UCSD-AML1 (cell line): ENCODE measurements around the gene SEC14L1.
"Not testable (repeated sequence)": the region's sequence is repeated elsewhere in the genome, so short reads cannot be mapped to it uniquely, and the experiment has no call there.

ENCODE experiments used
- DNase-seq: peaks from one replicate; lab custom pipeline; 2025; ENCODE audit not compliant: unreplicated experiment; lab: John Stamatoyannopoulos, UW

SEC14L1 gene

DNA sequence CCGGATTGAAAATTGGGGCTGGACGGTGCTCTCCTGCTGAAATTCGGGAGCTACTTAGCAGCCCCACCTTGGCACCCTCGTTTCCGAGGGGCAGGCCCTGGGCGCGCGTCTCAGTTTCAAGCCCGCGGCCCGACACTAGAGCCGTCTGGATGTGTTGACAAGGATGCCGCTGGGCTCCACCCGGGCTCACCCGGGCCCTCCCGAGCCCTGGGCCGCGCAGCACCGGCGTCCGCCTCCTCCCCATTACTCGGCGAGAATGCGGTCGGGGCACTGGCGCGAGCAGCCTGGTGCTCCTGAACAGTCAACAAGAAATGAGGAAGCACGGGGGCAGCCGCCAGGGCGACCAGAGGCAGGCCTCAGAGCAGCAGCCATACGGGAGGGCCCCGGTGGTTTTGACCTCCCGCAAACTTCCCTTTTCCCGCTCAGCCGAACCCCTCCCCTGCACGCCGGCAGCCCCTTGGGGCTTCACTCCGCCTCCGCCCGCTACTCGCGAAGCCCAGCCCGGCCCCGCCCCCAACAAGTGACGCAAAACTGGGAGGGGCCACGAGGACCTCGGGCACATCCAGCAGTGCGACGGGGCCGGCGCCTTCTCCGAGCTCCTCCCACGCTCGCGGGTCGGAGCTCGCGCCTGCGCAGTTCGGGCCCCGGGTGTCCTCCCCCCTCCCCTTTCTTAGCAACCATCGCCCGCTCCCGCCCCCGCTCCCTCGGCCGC is 447 bp upstream of the SEC14L1 start:
- peak; percentile 100 for DNase-seq

DNA sequence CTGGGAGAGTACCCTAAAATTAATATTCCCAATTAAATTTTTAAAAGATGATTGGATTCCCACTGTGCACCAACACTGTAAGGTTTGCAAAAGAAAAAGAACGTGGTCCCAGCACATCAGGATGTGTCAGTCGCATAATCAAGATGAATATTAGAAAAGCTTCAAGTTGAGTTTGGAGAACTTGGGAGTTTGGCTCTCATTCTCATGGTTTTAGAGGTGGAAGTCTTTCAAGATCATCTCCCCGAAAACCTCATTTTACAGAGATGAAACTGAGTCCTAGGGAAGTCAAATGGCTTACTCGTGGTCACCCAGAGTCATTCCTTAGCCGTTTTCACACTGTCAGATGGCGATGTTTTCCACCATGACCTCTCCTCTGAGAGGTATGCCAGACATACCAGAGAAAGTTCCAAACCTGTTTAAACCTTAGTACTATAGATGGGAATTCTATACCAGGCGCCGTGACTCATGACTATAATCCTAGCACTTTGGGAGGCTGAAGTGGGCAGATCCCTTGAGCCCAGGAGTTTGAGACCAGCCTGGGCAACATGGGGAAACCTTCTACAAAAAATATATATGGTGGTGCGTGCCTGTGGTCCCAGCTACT is 1.2 kb downstream of the SEC14L1 start:
- no peak for DNase-seq

DNA sequence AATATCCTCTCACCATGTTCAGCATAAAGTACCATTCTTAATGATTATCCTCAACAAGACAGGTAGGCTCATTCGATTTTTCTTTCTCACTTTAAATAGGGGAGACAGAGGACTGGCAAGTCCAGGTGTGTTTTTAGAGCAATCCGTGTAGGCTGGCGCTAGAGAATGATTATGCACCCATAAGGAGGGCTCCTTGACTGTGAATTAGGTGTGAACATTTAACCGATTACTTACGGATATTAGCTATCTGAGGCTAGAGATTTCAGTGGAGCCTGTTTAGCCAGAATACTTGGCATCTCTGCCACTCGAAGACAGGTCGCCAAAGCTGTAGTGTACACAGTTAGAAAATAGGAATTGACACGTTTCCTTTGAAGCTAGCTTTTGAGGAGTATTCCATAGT is 1.9 kb downstream of the SEC14L1 start:
- DNase-seq, result no peak

GRCh38 chr17:77143306-77143705 is 2.5 kb downstream of the SEC14L1 start:
- no peak for DNase-seq

DNA sequence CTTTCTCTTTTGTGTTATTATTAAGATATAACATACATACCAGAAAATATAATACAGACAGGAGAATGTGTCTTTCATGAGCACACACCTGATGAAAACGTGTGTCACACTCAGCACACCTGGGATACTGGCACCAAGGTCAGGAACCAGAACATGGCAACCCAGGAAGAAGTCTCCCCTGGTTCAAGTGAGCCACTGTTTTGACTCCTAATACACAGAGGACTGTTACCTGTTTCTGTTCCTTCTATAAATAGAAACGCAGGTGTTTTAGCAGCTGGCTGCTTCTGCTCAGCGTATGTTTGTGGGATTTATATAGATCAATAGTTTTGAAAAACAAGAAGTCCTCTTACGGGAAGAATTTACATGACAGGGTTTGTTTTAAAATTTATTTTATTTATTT is 3.5 kb downstream of the SEC14L1 start:
- no peak for DNase-seq

DNA sequence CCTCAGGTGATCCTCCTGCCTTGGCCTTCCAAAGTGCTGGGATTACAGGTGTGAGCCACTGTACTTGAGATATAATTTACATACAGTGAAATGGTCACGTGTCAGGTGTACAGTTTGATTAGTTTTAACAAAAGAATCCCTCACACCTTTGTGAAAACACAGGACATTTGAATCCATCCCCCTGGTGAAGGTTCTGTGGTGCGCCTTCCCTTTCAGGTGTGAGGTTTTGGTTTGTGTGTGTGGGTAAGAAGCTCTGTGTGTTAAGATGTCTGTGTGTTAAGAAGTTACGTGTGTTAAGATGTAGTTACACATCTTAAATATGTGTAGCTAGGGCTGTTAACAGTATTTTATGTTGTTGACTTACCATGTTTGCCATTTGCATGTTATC is 4.4 kb downstream of the SEC14L1 start:
- no peak for DNase-seq

GRCh38 chr17:77145612-77146245 is 5.0 kb downstream of the SEC14L1 start:
- DNase-seq, result no peak

DNA sequence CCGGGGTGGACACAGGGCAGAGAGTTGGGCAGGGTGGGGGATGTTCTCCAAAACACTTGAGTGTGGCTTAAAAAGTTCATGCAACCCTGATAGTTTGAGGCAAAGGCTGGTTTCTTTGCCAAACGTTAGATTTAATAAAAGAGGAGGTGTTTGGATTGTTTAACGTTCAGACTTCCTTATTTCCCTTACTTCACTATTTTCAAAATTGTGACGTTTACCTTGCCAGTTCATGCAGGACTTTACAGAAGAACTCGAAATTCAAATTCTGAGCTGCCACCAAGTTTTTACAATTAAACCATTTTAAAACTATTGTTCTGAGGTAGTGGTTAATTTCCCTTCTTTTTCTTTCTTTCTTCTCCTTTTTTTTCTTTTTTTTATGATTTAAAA is 5.5 kb downstream of the SEC14L1 start:
- DNase-seq, result no peak

- no peak for DNase-seq
Measured at GRCh38 chr17:77146882-77147281, 6.1 kb downstream of the SEC14L1 start.

DNA sequence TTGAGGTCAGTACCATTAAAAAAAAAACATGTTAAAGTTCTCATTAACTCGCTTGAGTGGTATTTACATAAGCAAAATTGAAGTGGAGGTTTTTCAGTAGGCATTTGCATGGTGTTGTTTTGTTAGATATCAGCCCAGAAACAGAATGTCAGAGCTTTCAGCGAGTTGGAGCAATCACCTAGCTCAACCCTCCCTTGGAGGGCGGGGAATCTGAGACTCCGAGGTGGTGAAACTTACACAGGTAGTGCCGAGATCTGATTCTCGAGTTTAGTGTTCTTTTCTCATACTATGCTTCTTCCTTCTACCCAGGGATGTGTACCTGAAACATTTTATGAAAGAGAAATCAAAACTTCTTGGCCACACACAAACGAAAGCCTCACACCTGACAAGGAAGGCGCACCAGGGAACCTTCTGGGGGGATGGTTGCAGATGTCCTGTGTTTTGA is 6.6 kb downstream of the SEC14L1 start:
- no peak for DNase-seq

DNA sequence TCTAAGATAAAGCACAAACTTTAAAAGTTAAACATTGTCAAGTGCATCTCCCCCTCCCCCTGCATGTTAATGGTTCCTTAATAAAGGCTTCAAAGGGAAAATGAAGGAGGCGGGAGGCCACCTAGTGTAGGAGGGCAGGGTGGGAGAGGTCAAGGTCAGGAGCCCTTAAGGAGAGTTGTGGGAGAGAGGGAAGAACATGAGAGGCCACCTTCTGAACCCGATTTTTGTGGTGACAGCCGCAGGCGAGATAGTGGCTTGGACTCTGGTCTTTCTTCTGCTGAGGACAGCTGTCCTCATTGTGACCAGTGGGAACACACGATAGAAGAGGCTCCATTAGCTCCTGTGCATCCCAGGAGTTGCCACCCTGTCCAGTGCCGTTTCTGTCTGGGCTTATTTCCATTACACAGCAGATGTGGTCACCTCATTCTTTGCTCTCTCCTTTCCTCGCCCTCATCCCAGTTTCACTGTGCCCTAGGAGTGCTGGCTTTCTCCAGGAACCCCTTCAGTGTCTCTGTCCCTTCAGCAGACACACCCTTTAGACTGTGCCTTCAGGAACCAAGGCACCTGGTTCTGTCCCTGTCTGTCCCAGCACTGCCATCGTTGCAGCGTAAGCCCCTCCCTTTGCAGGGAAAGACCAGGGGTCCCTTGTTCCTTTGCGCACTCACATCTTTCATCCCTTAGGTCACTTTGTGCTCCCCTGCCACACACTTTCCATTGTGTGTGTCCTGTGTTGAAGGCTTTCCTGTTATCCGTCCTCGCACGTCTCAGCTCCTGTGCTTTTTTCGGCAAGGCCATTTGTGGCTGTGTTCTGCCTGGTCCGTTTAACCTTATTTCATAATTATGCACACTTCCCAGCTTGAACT is 7.5 kb downstream of the SEC14L1 start:
- no peak for DNase-seq

- DNase-seq, result no peak
Measured at GRCh38 chr17:77148940-77149510, 8.3 kb downstream of the SEC14L1 start.

GRCh38 chr17:77150196-77150595 is 9.4 kb downstream of the SEC14L1 start:
- DNase-seq, result no peak

GRCh38 chr17:77151186-77151585 is 10.4 kb downstream of the SEC14L1 start:
- DNase-seq, result no peak

DNA sequence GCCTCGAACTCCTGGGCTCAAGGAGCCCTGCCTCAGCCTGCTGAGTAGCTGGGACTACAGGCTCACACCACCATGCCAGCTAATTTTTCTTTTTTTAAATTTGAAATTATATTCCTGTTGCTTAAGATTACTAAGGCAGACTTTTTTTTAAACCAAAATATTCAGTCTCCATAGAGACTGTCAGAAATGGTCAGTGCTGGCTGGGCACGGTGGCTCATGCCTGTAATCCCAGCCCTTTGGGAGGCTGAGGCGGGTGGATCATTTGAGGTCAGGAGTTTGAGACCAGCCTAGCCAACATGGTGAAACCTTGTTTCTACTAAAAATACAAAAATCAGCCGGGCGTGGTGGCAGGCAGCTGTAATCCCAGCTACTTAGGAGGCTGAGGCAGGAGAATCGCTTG is 11.3 kb downstream of the SEC14L1 start:
- not testable (repeated sequence) for DNase-seq

GRCh38 chr17:77153472-77153871 is 12.7 kb downstream of the SEC14L1 start:
- DNase-seq, result no peak

DNA sequence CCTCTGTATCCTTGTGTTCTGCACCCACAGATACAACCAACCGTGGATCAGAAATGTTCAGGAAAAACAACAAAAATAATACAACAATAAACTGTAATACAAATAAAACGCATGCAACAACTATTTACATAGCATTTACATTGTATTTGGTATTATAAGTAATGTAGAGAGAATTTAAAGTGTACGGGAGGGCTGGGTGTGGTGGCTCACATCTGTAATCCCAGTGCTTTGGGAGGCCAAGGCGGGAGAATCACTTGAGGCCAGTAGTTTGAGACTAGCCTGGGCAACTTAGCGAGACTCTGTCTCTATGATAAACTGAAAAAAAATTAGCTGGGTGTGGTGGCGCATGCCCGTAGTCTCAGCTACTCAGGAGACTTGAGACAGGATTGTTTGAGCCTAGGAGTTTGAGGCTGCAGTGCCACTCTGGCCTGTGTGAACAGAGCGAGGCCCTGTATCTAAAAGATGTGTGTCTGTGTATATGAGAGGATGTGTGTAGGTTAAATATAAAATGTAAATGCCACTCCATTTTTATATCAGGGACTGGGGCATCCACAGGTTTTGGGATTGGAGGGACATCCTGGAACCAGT is 13.3 kb downstream of the SEC14L1 start:
- no peak for DNase-seq

DNA sequence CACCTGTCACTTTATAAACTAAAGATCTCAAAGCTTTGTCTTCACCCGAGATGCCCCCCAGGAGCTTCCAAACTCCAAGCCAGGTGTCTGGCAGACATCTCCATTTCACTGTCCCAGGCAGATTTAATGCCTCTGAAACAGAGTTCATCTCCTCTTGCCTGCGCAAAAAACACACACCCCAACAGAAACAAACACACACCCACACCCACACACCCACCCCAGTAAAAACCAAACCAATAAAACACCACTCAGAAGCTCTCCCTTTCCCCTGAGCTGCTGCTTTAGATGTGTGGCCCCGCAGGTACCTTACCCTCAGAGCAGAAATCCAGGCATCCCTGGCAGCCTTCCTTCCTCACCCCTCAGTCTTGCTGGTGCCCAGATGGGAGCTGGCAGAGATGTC is 14.4 kb downstream of the SEC14L1 start:
- no peak for DNase-seq

DNA sequence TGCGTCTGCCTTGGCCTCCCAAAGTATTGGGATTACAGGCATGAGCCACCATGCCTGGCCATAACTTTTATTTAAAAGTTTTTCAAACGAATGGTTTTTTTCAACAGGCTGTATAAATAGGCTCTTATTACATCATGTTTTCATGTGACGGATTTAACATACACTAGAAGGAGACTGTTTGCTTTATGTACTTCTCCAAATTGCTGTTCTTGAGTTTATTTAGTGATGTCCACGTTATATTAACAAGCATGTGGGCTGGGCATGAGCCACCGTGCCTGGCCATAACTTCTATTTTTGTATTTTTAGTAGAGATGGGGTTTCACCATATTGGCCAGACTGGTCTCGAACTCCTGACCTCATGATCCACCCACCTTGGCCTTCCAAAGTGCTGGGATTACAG is 17.0 kb downstream of the SEC14L1 start:
- DNase-seq, result not testable (repeated sequence)

DNA sequence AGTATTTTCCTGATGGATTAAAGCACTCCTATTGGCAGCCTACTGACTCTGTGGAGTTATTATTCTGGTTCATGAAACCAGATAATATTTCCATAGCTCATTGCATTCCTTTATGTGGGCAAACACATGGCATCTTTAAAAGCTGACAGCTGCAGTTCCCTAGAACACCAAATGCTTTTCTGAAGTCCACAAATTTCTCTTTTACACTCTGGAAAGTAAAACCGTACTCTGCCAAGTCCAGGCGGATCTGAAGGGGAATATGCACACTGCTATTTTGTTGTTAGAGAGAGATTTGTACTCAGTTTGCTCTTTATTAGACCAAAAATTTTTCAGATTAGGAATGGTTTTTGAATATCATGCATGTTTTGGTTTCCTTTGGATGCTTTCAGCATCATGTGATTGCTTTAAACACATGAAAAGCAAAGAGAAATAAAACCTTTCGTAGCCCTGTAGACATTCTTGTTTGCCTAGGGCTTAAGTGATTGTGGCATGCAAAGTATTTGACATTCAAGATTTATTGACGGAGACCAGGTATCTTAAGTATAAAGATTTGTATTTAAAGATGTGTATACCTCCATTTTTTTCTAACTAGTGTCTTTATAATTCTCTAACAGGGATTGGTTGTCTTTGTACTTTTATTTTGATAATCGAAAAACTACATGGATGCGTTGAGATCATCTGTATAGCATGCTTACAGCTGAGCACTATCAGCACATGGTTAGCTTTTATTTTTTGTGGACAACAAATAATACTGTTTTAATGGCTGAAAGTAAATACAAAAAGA is 19.5 kb downstream of the SEC14L1 start:
- DNase-seq, result no peak
